ENCODE measurements around the gene UBR7.

The UBR7 gene

DNA sequence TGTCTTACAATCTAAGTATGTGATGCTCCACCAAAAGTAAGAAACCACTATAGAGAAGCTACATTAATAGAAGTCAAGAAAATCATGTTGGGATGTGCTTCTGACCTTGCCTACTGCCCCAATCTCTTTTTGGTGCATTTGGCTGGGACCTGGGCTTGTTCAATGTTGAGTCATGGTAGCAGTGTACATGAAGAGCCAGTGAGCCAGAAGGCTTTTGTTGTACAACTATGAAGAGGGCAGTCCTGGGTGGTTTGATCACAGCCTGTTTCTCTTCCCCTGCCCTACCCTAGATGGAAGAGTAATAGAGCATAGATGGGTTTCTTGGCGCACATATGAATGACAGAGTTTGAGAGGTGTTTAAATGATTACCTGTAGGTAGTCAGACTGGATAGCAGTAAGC is 56.4 kb downstream of the UBR7 start:
- DNase-seq (ENCODE audit: low spot score) = no peak
- TF ChIP-seq, protein P1, sequence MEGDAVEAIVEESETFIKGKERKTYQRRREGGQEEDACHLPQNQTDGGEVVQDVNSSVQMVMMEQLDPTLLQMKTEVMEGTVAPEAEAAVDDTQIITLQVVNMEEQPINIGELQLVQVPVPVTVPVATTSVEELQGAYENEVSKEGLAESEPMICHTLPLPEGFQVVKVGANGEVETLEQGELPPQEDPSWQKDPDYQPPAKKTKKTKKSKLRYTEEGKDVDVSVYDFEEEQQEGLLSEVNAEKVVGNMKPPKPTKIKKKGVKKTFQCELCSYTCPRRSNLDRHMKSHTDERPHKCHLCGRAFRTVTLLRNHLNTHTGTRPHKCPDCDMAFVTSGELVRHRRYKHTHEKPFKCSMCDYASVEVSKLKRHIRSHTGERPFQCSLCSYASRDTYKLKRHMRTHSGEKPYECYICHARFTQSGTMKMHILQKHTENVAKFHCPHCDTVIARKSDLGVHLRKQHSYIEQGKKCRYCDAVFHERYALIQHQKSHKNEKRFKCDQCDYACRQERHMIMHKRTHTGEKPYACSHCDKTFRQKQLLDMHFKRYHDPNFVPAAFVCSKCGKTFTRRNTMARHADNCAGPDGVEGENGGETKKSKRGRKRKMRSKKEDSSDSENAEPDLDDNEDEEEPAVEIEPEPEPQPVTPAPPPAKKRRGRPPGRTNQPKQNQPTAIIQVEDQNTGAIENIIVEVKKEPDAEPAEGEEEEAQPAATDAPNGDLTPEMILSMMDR (IDR thresholded peaks at IDR 0.05; ENCODE audit: borderline replicate concordance, control extremely low read depth, extremely low read depth, insufficient read depth, missing control alignments) = no peak
- in situ Hi-C loops (cut with MboI; ENCODE audit: low sequenced_read_pairs, unreplicated experiment) = no loop called here

DNA sequence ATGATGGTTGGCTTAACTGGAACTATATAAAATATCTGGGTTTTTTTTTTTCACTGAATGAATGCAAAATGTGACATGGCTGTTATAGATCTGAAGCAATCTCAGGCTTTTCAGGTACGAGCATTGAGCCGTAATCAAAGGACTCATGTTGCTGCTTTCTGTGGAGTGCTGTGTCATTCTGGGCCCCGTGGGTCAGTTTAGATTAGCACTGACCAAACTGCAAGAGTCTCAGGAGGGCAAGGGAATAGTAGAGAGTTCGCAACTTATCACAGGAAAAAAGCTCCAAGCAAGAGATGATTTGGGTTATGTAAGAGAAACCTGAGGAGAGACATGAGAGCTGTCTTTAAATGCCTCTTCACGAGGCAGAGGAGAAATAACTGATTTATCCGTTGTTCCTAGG is 59.1 kb downstream of the UBR7 start:
- in situ Hi-C loops (cut with MboI; ENCODE audit: low sequenced_read_pairs, unreplicated experiment) = no loop called here
- TF ChIP-seq, protein P1 (IDR thresholded peaks at IDR 0.05; ENCODE audit: borderline replicate concordance, control extremely low read depth, extremely low read depth, insufficient read depth, missing control alignments) = no peak

DNA sequence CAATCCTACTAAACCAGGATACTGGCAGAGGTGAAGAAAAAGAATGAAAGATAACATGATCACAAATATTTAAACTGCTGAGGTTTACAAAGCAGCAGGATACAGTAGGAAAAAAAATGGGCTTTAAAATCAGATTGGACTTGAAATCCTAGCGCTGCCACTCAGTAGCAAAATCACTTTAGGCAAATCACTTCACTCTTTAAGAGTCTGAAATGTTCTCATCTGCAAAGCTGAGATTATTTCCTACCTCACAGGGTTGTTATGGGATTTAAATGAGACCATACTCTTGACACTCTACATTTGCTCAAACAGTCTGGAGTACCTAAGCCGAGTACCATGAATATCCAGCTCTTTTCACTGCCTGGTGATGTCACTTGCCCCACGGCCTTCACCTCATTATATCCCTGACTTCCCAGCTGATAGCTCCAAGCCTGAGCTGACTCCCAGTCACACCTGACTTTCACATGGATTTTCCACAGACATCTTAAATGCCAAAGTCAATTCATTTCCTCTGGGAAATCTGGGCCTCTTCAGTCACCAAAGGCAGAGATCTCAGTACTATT is 60.2 kb downstream of the UBR7 start:
- in situ Hi-C loops (cut with MboI; ENCODE audit: low sequenced_read_pairs, unreplicated experiment) = no loop called here
- TF ChIP-seq, protein P1 (IDR thresholded peaks at IDR 0.05; ENCODE audit: borderline replicate concordance, control extremely low read depth, extremely low read depth, insufficient read depth, missing control alignments) = no peak
- DNase-seq (ENCODE audit: low spot score) = no peak

More for the DNA sequence above, 59.1 kb downstream of the UBR7 start:
- DNase-seq (ENCODE audit: low spot score) = no peak

DNA sequence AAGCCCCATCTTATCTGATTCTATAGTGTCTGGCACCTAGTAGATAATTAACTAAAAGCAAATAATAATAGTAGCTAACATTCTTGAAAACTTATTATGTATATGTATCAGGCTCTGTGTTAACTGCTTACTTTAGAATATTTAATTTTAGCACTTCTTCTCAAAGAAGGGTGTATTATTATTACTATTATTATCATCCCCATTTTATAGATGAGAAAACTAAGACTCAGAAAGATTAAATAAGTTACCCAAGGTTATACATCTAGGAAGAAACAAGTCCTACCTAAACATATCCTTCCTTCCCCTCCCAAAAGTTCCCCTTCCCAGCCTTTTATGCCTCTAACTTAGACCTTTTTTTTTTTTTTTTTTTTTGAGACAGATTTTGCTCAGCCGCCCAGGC is 61.4 kb downstream of the UBR7 start:
- in situ Hi-C loops (cut with MboI; ENCODE audit: low sequenced_read_pairs, unreplicated experiment) = no loop called here
- TF ChIP-seq, protein P1 (IDR thresholded peaks at IDR 0.05; ENCODE audit: borderline replicate concordance, control extremely low read depth, extremely low read depth, insufficient read depth, missing control alignments) = no peak
- no peak for DNase-seq (ENCODE audit: low spot score)

DNA sequence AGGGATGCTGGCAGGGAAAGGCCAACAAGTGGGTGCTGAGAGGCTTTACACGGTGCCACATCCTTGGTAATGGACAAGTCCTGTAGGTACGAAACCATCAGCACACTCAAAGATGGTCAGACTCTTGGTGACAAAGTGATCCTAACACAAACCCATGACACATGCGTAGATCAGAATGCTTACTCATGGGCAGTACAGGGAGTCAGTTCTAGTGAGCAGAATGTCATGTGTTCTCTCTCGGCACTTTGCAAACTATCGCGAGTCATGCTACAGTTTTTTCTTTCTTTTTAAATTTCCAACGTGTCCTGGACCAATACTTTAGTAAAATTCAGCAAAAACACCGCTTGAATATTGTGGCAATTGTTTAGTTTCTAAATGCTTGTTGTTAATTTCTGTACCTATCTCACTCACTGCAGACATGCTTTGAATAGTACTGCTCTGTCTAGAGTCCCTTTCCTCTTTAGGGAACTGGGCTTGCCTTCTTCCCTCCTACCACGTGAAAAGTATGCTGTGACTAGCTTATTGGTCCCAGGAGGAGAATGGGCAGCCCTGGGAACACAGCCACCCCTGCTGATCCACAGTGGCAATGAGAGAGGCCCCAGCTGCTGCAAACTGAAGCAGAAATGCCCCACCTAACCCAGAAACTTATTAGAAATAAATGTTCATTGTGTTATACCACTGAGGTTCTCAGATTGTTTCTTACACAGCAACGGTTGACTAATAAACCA is 62.4 kb downstream of the UBR7 start:
- DNase-seq (ENCODE audit: low spot score) = no peak
- in situ Hi-C loops (cut with MboI; ENCODE audit: low sequenced_read_pairs, unreplicated experiment) = no loop called here
- TF ChIP-seq, protein P1 (IDR thresholded peaks at IDR 0.05; ENCODE audit: borderline replicate concordance, control extremely low read depth, extremely low read depth, insufficient read depth, missing control alignments) = no peak

DNA sequence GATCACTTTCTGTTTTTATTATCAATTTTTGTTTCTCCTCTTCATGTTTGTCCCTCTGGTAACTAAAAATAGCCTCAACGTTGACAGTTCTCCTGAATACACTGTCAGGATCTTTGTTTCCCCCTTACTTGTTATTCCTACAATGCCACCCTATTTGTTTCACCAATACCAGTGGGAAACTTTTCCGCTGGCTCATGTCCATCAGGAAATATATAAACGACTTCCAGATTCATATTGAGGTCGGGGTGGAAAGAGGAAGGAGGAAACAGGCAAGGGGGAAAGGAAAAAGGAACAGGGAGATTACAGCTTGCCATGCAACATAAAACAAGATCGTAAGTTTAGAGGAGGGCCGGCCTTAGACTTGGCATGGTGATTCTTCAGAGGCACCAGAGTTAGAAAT is 64.1 kb downstream of the UBR7 start:
- DNase-seq (ENCODE audit: low spot score) = no peak
- in situ Hi-C loops (cut with MboI; ENCODE audit: low sequenced_read_pairs, unreplicated experiment) = no loop called here
- TF ChIP-seq, protein P1 (IDR thresholded peaks at IDR 0.05; ENCODE audit: borderline replicate concordance, control extremely low read depth, extremely low read depth, insufficient read depth, missing control alignments) = no peak

Measured in GM13976 (cell line).